Measurements from ENCODE around the gene USP35. TPM values are rescaled to one million over a fixed set of nuclear protein-coding genes. Genes with fewer than 3 reads are reported as not detected.

Gene USP35
- total RNA-seq, 1 experiment from 2014 or later, result 7.8 TPM

- CTCF ChIA-PET, result no interaction called here
- BruUV-seq (replicated peaks), result no TSS peak
- Mint-ChIP-seq H3K36me3 (ENCODE audit: insufficient read depth, unreplicated experiment) (peaks cover 26% of the 10 kb centered on the region), H3K9me3 (ENCODE audit: low read depth, unreplicated experiment) (no peaks in the 10 kb centered on the region), H3K27ac (ENCODE audit: unreplicated experiment) (peak overlapping the region; percentile 33), H3K4me3 (ENCODE audit: low read depth, unreplicated experiment) (peak overlapping the region; percentile 99), H3K27me3 (ENCODE audit: unreplicated experiment) (no peaks in the 10 kb centered on the region), H3K4me1 (ENCODE audit: low read depth, unreplicated experiment) (peaks cover 57% of the 10 kb centered on the region)
- TF ChIP-seq, protein P1, sequence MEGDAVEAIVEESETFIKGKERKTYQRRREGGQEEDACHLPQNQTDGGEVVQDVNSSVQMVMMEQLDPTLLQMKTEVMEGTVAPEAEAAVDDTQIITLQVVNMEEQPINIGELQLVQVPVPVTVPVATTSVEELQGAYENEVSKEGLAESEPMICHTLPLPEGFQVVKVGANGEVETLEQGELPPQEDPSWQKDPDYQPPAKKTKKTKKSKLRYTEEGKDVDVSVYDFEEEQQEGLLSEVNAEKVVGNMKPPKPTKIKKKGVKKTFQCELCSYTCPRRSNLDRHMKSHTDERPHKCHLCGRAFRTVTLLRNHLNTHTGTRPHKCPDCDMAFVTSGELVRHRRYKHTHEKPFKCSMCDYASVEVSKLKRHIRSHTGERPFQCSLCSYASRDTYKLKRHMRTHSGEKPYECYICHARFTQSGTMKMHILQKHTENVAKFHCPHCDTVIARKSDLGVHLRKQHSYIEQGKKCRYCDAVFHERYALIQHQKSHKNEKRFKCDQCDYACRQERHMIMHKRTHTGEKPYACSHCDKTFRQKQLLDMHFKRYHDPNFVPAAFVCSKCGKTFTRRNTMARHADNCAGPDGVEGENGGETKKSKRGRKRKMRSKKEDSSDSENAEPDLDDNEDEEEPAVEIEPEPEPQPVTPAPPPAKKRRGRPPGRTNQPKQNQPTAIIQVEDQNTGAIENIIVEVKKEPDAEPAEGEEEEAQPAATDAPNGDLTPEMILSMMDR (IDR thresholded peaks at IDR 0.05; ENCODE audit: unreplicated experiment), result no peak
- intact Hi-C loops (cut with micrococcal nuclease; ENCODE audit: unreplicated experiment), result no loop called here
- no peak for DNase-seq
Measured at GRCh38 chr11:78189851-78190250, 1.1 kb downstream of the USP35 start.

- no peak overlapping the region for H3K27ac Mint-ChIP-seq (ENCODE audit: unreplicated experiment)
- H3K4me3 Mint-ChIP-seq (ENCODE audit: low read depth, unreplicated experiment), result peak overlapping the region; percentile 99
- H3K4me1 Mint-ChIP-seq (ENCODE audit: low read depth, unreplicated experiment), result peaks cover 60% of the 10 kb centered on the region
Measured at GRCh38 chr11:78190374-78190773, 1.7 kb downstream of the USP35 start.

GRCh38 chr11:78190871-78191538 is 2.3 kb downstream of the USP35 start:
- H3K4me1 Mint-ChIP-seq (ENCODE audit: low read depth, unreplicated experiment), result peaks cover 56% of the 10 kb centered on the region
- CTCF ChIA-PET, result no interaction called here
- H3K27ac Mint-ChIP-seq (ENCODE audit: unreplicated experiment), result no peak overlapping the region
- TF ChIP-seq, protein P1 (IDR thresholded peaks at IDR 0.05; ENCODE audit: unreplicated experiment), result no peak
- H3K36me3 Mint-ChIP-seq (ENCODE audit: insufficient read depth, unreplicated experiment), result peaks cover 26% of the 10 kb centered on the region
- H3K9me3 Mint-ChIP-seq (ENCODE audit: low read depth, unreplicated experiment), result no peaks in the 10 kb centered on the region
- DNase-seq, result no peak
- no peaks in the 10 kb centered on the region for H3K27me3 Mint-ChIP-seq (ENCODE audit: unreplicated experiment)
- intact Hi-C loops (cut with micrococcal nuclease; ENCODE audit: unreplicated experiment), result no loop called here
- BruUV-seq (replicated peaks), result no TSS peak
- no peak overlapping the region for H3K4me3 Mint-ChIP-seq (ENCODE audit: low read depth, unreplicated experiment)

More at GRCh38 chr11:78190374-78190773, 1.7 kb downstream of the USP35 start:
- Mint-ChIP-seq H3K9me3 (ENCODE audit: low read depth, unreplicated experiment) (no peaks in the 10 kb centered on the region), H3K36me3 (ENCODE audit: insufficient read depth, unreplicated experiment) (peaks cover 26% of the 10 kb centered on the region), H3K27me3 (ENCODE audit: unreplicated experiment) (no peaks in the 10 kb centered on the region)
- CTCF ChIA-PET, result no interaction called here
- BruUV-seq (replicated peaks), result no TSS peak
- TF ChIP-seq, protein P1 (IDR thresholded peaks at IDR 0.05; ENCODE audit: unreplicated experiment), result no peak
- intact Hi-C loops (cut with micrococcal nuclease; ENCODE audit: unreplicated experiment), result no loop called here
- no peak for DNase-seq

DNA sequence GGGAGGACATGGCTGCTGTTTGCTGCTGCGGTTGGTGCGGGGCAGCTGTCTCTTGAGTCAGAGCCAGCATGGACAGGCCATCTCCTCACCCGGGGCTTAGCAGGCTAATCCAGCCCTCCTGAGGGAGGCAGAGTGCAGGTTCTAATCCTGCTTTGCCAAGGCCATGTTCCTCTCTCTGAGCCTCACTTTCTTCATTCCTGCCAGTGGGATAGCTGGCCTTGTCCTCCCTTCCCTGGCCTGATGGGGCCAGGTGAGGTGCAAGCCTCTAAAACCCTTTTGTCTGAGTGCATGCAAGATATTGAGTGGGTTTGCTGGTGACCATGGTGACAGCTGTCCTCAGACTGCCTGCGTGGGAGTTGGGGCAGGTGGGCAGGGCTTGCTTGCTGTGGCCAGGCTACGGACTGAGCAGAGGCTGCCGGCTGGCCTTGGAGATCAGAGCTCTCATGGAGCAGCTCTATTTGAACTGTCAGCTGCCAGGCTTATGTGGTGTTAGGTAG is 3.6 kb downstream of the USP35 start:
- H3K36me3 Mint-ChIP-seq (ENCODE audit: insufficient read depth, unreplicated experiment), result peaks cover 26% of the 10 kb centered on the region
- no peaks in the 10 kb centered on the region for H3K9me3 Mint-ChIP-seq (ENCODE audit: low read depth, unreplicated experiment)
- intact Hi-C loops (cut with micrococcal nuclease; ENCODE audit: unreplicated experiment), result no loop called here
- no peak for DNase-seq
- no peaks in the 10 kb centered on the region for H3K27me3 Mint-ChIP-seq (ENCODE audit: unreplicated experiment)
- no TSS peak for BruUV-seq (replicated peaks)
- H3K27ac Mint-ChIP-seq (ENCODE audit: unreplicated experiment), result no peak overlapping the region
- H3K4me1 Mint-ChIP-seq (ENCODE audit: low read depth, unreplicated experiment), result peaks cover 43% of the 10 kb centered on the region
- H3K4me3 Mint-ChIP-seq (ENCODE audit: low read depth, unreplicated experiment), result no peak overlapping the region
- CTCF ChIA-PET, result interaction anchor here (0.5 to 0.6 kb wide), 2 partner anchors 114 to 224 kb away, joined by 3 read pairs; no protein-coding TSS in a partner anchor
- TF ChIP-seq, protein P1 (IDR thresholded peaks at IDR 0.05; ENCODE audit: unreplicated experiment), result no peak
